K562 (cell line): ENCODE results near the gene FUNDC2. TPM values are rescaled to one million over a fixed set of nuclear protein-coding genes. Genes with fewer than 3 reads are reported as not detected.

ENCODE experiments used
- CHD1 ChIP-seq: fragments of 200-600 bp; sonication (generic); IDR thresholded peaks from one replicate; pipeline ENCODE4 v1.6.1; 2012; ENCODE audit warnings: mild to moderate bottlenecking, moderate library complexity, low read length, inconsistent platforms
- KDM4B ChIP-seq, 2 experiments: fragments of 450-650 bp in 1 of 2; sonication (generic) in 1 of 2; IDR thresholded peaks; 2 replicates each; pipeline ENCODE4 v1.6.1; 2016 to 2017; ENCODE audit warnings: borderline replicate concordance in 2 of 2, antibody characterized with exemption in 1 of 2, low read depth in 1 of 2, mild to moderate bottlenecking in 1 of 2
- NRF1 ChIP-seq, 2 experiments: fragments of 450-650 bp; IDR thresholded peaks in 1 of 2; conservative IDR thresholded peaks in 1 of 2; 2 replicates each; pipeline ENCODE4 v1.6.1; 2014; ENCODE audit warnings: mild to moderate bottlenecking in 2 of 2
- PTBP1 ChIP-seq: fragments of 200-400 bp; formaldehyde crosslinking; IDR thresholded peaks from 2 replicates; pipeline ENCODE4 v1.6.1; 2017; ENCODE audit warnings: low read depth, low read length
- PYGO2 ChIP-seq: fragments of 450-650 bp; IDR thresholded peaks from 2 replicates; pipeline ENCODE4 v1.6.1; 2016; ENCODE audit warnings: mild to moderate bottlenecking, missing genetic modification characterization, moderate library complexity, missing compliant biosample characterization
- SREBF2 ChIP-seq: sonication (generic); formaldehyde crosslinking; IDR thresholded peaks from 2 replicates; pipeline ENCODE4 v1.4.0; 2020; ENCODE audit warnings: mild to moderate bottlenecking, missing genetic modification reagents
- ZBTB1 ChIP-seq: sonication (generic); formaldehyde crosslinking; IDR thresholded peaks from 2 replicates; pipeline ENCODE4 v1.8.1; 2023; ENCODE audit warnings: missing genetic modification reagents, low read depth, mild to moderate bottlenecking, borderline replicate concordance
- ZEB2 ChIP-seq: fragments of 450-650 bp; IDR thresholded peaks from 2 replicates; pipeline ENCODE4 v1.6.1; 2016
- ZNF140 ChIP-seq: fragments of 250-450 bp; sonication (Bioruptor Pico); IDR thresholded peaks from 2 replicates; pipeline ENCODE4 v1.8.0; 2021; ENCODE audit warnings: moderate library complexity, mild to moderate bottlenecking, inconsistent platforms
- ZNF224 ChIP-seq: sonication (generic); formaldehyde crosslinking; IDR thresholded peaks from 2 replicates; pipeline ENCODE4 v1.8.0; 2022; ENCODE audit warnings: mild to moderate bottlenecking, missing genetic modification reagents
- polyA plus RNA-seq, 8 experiments: library from polyadenylated mRNA; depleted of rRNA in 4 of 8; stranded (reverse) in 5 of 8; unstranded in 3 of 8; fragments of >200 nt; fragmentation: Nextera tagmentation in 2 of 8; fragmentation: Illumina TruSeq in 1 of 8; extraction: Ambion mirVana in 2 of 8; extraction: Trizol in 1 of 8; gene quantifications; 2 replicates each; pipeline versions ENCODE4 v1.2.1 to v1.2.3, GENCODE V29; 2011 to 2014; ENCODE audit warnings: inconsistent platforms in 1 of 8, missing spikeins in 1 of 8
- total RNA-seq, 7 experiments: library from RNA; depleted of rRNA in 6 of 7; stranded (reverse); fragments of >200 nt in 6 of 7; fragmentation: Illumina TruSeq in 2 of 7; extraction: Trizol in 2 of 7; gene quantifications; 2 replicates each; pipeline versions ENCODE4 v1.2.1 to v1.2.3, GENCODE V29; 2011 to 2021; ENCODE audit warnings: low replicate concordance in 1 of 7
- TF ChIP-seq, protein P1 (sequence below): fragments of 450-650 bp; IDR thresholded peaks from 2 replicates; pipeline ENCODE4 v1.6.1; 2017; ENCODE audit warnings: antibody characterized with exemption, mild to moderate bottlenecking
- TF ChIP-seq, protein P2 (sequence below): fragments of 450-650 bp; IDR thresholded peaks from 2 replicates; pipeline ENCODE4 v1.6.1; 2017; ENCODE audit warnings: antibody characterized with exemption
- TF ChIP-seq, protein P3 (sequence below): fragments of 450-650 bp; formaldehyde crosslinking; conservative IDR thresholded peaks from 2 replicates; pipeline ENCODE4 v1.4.0; 2022; ENCODE audit warnings: mild to moderate bottlenecking, missing genetic modification characterization
- TF ChIP-seq, protein P4 (sequence below): sonication (generic); formaldehyde crosslinking; IDR thresholded peaks from 2 replicates; pipeline ENCODE4 v1.9.0; 2022; ENCODE audit warnings: mild to moderate bottlenecking, missing genetic modification reagents
- TF ChIP-seq, protein P5 (sequence below): sonication (generic); IDR thresholded peaks from 2 replicates; pipeline ENCODE4 v1.6.1; 2016

FUNDC2 gene
- total and polyA plus RNA-seq, 9 of the 15 experiments (the other 6 are each of a cell fraction or from before 2014, with no cell fraction given), result 50.6 to 235 (median 123) TPM

DNA sequence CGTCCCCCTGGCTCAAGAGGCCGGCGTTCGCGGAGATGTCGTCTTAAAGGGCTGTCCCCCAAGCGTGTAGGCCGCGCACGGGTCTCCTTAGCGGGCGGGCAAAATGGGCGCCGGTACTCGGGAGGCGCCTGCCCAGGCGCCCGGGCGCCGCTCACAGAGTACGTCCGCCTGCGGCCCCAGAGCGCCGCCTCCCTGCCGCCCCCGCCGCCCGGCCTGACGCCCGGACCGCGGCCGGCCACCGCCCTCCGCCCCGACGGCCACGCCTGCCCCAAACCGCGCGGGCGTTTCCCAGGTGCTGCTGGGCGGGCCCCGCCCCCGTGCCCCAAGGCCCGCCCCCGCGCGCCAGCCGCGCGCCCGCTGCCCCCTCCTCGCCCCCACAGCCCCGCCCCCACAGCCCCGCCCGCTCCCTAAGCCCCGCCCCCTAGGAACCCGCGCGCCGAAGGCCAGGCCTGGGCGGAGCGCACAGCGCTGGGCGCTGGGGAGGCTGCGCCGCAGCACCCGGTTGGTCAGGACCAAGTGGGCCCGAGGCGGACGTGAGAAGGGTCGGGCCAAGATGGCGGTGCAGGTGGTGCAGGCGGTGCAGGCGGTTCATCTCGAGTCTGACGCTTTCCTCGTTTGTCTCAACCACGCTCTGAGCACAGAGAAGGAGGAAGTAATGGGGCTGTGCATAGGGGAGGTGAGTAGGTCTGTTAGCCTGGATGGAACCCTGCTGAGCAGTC is 44.5 kb downstream of the FUNDC2 start, which contains the start of the genes BRCC3, CMC4 and MTCP1 (continued):
- no peak for TF ChIP-seq ZNF140 (CRISPR knock-in tag)
- no peak for TF ChIP-seq ZNF224 (CRISPR knock-in tag)
- no peak for TF ChIP-seq PTBP1
- no peak for TF ChIP-seq CHD1
- TF ChIP-seq, protein P1, sequence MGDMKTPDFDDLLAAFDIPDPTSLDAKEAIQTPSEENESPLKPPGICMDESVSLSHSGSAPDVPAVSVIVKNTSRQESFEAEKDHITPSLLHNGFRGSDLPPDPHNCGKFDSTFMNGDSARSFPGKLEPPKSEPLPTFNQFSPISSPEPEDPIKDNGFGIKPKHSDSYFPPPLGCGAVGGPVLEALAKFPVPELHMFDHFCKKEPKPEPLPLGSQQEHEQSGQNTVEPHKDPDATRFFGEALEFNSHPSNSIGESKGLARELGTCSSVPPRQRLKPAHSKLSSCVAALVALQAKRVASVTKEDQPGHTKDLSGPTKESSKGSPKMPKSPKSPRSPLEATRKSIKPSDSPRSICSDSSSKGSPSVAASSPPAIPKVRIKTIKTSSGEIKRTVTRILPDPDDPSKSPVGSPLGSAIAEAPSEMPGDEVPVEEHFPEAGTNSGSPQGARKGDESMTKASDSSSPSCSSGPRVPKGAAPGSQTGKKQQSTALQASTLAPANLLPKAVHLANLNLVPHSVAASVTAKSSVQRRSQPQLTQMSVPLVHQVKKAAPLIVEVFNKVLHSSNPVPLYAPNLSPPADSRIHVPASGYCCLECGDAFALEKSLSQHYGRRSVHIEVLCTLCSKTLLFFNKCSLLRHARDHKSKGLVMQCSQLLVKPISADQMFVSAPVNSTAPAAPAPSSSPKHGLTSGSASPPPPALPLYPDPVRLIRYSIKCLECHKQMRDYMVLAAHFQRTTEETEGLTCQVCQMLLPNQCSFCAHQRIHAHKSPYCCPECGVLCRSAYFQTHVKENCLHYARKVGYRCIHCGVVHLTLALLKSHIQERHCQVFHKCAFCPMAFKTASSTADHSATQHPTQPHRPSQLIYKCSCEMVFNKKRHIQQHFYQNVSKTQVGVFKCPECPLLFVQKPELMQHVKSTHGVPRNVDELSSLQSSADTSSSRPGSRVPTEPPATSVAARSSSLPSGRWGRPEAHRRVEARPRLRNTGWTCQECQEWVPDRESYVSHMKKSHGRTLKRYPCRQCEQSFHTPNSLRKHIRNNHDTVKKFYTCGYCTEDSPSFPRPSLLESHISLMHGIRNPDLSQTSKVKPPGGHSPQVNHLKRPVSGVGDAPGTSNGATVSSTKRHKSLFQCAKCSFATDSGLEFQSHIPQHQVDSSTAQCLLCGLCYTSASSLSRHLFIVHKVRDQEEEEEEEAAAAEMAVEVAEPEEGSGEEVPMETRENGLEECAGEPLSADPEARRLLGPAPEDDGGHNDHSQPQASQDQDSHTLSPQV, result 0 out of 2 replicates have a peak, but pooled peaks have one; percentile 13
- no peak for TF ChIP-seq PYGO2
- TF ChIP-seq, protein P2, sequence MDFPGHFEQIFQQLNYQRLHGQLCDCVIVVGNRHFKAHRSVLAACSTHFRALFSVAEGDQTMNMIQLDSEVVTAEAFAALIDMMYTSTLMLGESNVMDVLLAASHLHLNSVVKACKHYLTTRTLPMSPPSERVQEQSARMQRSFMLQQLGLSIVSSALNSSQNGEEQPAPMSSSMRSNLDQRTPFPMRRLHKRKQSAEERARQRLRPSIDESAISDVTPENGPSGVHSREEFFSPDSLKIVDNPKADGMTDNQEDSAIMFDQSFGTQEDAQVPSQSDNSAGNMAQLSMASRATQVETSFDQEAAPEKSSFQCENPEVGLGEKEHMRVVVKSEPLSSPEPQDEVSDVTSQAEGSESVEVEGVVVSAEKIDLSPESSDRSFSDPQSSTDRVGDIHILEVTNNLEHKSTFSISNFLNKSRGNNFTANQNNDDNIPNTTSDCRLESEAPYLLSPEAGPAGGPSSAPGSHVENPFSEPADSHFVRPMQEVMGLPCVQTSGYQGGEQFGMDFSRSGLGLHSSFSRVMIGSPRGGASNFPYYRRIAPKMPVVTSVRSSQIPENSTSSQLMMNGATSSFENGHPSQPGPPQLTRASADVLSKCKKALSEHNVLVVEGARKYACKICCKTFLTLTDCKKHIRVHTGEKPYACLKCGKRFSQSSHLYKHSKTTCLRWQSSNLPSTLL, result no peak
- TF ChIP-seq, protein P3, sequence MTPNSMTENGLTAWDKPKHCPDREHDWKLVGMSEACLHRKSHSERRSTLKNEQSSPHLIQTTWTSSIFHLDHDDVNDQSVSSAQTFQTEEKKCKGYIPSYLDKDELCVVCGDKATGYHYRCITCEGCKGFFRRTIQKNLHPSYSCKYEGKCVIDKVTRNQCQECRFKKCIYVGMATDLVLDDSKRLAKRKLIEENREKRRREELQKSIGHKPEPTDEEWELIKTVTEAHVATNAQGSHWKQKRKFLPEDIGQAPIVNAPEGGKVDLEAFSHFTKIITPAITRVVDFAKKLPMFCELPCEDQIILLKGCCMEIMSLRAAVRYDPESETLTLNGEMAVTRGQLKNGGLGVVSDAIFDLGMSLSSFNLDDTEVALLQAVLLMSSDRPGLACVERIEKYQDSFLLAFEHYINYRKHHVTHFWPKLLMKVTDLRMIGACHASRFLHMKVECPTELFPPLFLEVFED (CRISPR knock-in tag), result no peak
- TF ChIP-seq, protein P4, sequence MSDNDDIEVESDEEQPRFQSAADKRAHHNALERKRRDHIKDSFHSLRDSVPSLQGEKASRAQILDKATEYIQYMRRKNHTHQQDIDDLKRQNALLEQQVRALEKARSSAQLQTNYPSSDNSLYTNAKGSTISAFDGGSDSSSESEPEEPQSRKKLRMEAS (CRISPR knock-in tag), result no peak
- peak; percentile 72 to 76 for TF ChIP-seq NRF1 (conservative IDR thresholded peaks at IDR 0.05 in 1 of 2, IDR thresholded peaks at IDR 0.05 in 1 of 2)
- TF ChIP-seq ZEB2, result no peak
- TF ChIP-seq, protein P5, sequence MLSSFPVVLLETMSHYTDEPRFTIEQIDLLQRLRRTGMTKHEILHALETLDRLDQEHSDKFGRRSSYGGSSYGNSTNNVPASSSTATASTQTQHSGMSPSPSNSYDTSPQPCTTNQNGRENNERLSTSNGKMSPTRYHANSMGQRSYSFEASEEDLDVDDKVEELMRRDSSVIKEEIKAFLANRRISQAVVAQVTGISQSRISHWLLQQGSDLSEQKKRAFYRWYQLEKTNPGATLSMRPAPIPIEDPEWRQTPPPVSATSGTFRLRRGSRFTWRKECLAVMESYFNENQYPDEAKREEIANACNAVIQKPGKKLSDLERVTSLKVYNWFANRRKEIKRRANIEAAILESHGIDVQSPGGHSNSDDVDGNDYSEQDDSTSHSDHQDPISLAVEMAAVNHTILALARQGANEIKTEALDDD, result no peak
- TF ChIP-seq ZBTB1 (CRISPR knock-in tag), result no peak
- no peak for TF ChIP-seq SREBF2 (CRISPR knock-in tag)
- no peak for TF ChIP-seq KDM4B (IDR thresholded peaks at IDR 0.05; ENCODE audit: borderline replicate concordance in 2 of 2, low read depth in 1 of 2)
